ENCODE measurements around the gene PHYHD1. TPM values are rescaled to one million over a fixed set of nuclear protein-coding genes. Genes with fewer than 3 reads are reported as not detected.

PHYHD1 gene
- total RNA-seq, 1 experiment from 2014 or later, result 18.0 TPM

GRCh38 chr9:128909859-128910258 lies 10.9 kb upstream of the PHYHD1 start:
- peaks cover 5% of the 10 kb centered on the region; the same call in 1 of the 2 replicates for H3K4me1 ChIP-seq (ENCODE audit: insufficient read depth, low read length)
- Mint-ChIP-seq H3K4me3 (no peak overlapping the region), H3K9me3 (no peaks in the 10 kb centered on the region), H3K36me3 (ENCODE audit: insufficient read depth in 1 of 3, low read depth in 3 of 3) (peaks cover 40 to 68% (median 46%) of the 10 kb centered on the region in 3 experiments), H3K27ac (peak overlapping the region in 2 of 3 experiments; percentile 53 to 76; a peak in 4 of 7 replicates), H3K27me3 (ENCODE audit: low read depth) (peaks cover 2% of the 10 kb centered on the region; the same call in 1 of the 2 replicates), H3K4me1 (peaks cover 29 to 30% of the 10 kb centered on the region in 2 experiments)
- H3K79me1 ChIP-seq (ENCODE audit: insufficient read depth, low read depth, low read length, poor library complexity, severe bottlenecking), result peaks cover 7% of the 10 kb centered on the region
- H2AK5ac ChIP-seq (ENCODE audit: insufficient read length, low read length), result no peak overlapping the region
- no peak for TF ChIP-seq CTCF (conservative IDR thresholded peaks at IDR 0.05)
- peaks cover 7% of the 10 kb centered on the region; the same call in 1 of the 2 replicates for H3K79me2 ChIP-seq (ENCODE audit: insufficient read depth, low read length)
- no peak for DNase-seq
- H3K4ac ChIP-seq (ENCODE audit: low read depth, low read length), result no peak overlapping the region
- no peak overlapping the region for H2BK5ac ChIP-seq (ENCODE audit: insufficient read length, low read length)
- no peak overlapping the region for H3T11ph ChIP-seq (ENCODE audit: low read length)
- no peak overlapping the region for H2BK120ac ChIP-seq (ENCODE audit: low read depth, low read length, poor library complexity, severe bottlenecking)
- H3K27ac ChIP-seq (ENCODE audit: insufficient read length, low read depth, low read length), result no peak overlapping the region
- H2AFZ ChIP-seq (ENCODE audit: low read length), result no peak overlapping the region
- H3K18ac ChIP-seq (ENCODE audit: insufficient read length, low read depth, low read length), result no peak overlapping the region
- no peak overlapping the region for H2BK20ac ChIP-seq (ENCODE audit: low read depth, low read length, poor library complexity, severe bottlenecking)
- H3K27me3 ChIP-seq (ENCODE audit: insufficient read depth, low read length), result no peaks in the 10 kb centered on the region
- H4K5ac ChIP-seq (ENCODE audit: insufficient read length, low read depth, low read length), result no peak overlapping the region
- H3K9me3 ChIP-seq (ENCODE audit: control insufficient read depth, low read depth, low read length), result no peaks in the 10 kb centered on the region
- H3K14ac ChIP-seq (ENCODE audit: insufficient read depth, low read length), result no peak overlapping the region
- no peak overlapping the region for H3K23ac ChIP-seq (ENCODE audit: insufficient read length, low read depth, low read length)
- H3K56ac ChIP-seq (ENCODE audit: insufficient read length, low read depth, low read length), result no peak overlapping the region
- no peaks in the 10 kb centered on the region for H4K20me1 ChIP-seq (ENCODE audit: control insufficient read depth, insufficient read depth, insufficient read length)
- no peak overlapping the region for H3K9ac ChIP-seq (ENCODE audit: extremely low read depth, insufficient read length, low read length)
- H4K8ac ChIP-seq (replicated peaks; ENCODE audit: insufficient read length, low read depth, low read length), result no peak overlapping the region
- no peak overlapping the region for H2BK15ac ChIP-seq (ENCODE audit: low read depth, low read length)
- H3K23me2 ChIP-seq (ENCODE audit: insufficient read length, low read depth, low read length, poor library complexity, severe bottlenecking), result no peaks in the 10 kb centered on the region
- H4K91ac ChIP-seq (ENCODE audit: insufficient read length, low read depth, low read length), result no peak overlapping the region
- no peak overlapping the region for H3K4me2 ChIP-seq (ENCODE audit: insufficient read depth, insufficient read length, low read length)
- no peak overlapping the region for H2BK12ac ChIP-seq (ENCODE audit: insufficient read length, low read depth, low read length)
- WGBS (ENCODE audit: extremely low coverage, insufficient read length, low lambda C conversion rate), result no CpG with 5 or more reads among the region's 4 CpGs
